GM19324 (cell line): ENCODE measurements around the gene DPP6.

ENCODE experiments used
- ATAC-seq: cut with Tn5 transposase; IDR thresholded peaks from one replicate; pipeline ENCODE4 v1.9.1; 2021; ENCODE audit warnings: mild to moderate bottlenecking, moderate library complexity; ENCODE audit not compliant: unreplicated experiment, low FRiP score

The DPP6 gene

DNA sequence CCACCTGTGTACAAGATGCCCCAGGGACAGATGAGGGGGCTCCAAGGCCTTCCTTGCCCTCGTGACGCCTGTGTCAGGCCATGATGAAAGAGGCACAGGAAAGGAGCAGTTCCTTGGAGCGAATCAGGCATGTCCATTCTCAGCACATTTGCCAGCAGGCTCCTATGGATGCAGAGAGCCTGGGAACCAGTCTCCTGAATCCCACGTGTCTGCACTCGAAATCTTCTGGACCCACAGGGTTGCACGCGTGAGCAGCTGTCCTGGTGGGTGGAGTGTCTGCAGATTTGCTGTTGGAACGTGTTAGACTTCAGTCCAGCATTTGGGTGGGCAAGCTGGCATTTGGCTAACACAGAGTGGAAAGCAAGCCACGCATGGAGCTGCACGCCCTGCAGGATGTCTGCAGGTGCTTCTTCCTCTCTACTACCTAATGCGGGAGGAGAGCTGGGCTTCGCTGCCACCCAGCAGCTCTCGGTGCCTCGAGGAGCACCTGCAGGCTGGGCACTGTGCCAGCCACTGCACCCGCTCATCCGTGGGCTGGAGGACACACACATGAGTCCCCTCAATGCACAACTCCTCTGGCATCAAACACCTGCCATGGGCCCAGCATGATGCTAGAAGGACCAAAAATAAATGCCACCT lies 810.1 kb downstream of the DPP6 start:
- no peak for ATAC-seq

DNA sequence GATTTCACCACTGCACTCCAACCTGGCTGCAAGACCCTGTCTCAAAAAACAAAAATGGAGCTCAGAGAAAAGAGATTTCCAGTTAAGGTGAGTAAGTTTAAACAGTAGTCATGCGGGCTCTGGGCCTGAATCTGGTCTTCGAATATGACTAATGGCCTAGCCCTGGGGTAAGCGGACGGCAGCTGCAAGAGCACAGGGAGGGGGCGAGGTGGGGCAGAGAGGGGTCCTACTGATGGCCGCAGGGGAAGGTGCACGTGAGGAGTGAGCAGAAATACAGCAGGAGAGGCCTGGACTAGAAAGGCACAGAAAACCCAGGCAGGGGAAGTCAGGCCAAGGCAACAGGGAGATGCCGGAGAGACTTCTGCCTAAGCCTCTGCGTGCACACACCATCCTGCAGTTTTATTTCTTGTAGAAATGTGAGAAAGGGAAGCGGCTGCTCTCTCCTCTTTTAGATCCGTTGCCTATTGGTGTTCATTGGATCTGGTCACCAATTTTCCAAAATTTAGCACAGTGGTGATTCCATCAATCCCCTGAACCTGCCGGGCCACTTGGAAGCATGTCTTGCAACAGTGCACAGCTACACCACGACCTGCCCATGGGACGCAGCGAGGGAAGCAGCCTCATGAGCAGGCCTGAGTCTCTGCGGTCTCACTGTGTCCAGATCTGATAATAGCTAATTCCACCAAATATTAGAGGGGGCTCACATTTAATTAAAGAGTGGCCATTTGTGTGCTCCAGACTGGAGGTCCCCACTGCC lies 811.7 kb downstream of the DPP6 start:
- ATAC-seq: no peak

DNA sequence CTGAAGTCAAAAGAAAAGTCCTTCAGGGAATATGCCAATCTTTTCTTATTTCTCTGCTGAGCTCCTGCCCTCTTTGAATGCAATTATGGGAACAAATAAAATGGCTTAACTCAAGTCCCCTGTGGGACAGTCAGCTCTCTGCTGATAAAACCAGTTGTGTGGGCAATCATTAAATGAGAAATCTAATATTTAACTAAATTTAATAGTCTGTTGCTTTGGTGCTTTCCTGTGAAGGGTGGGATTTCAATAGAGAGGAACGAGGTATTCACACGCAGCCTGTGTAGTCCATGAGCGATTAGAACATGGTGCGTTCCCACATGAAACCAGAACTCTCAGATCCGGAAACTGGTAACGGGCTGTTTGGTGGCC lies 812.3 kb downstream of the DPP6 start:
- no peak for ATAC-seq

DNA sequence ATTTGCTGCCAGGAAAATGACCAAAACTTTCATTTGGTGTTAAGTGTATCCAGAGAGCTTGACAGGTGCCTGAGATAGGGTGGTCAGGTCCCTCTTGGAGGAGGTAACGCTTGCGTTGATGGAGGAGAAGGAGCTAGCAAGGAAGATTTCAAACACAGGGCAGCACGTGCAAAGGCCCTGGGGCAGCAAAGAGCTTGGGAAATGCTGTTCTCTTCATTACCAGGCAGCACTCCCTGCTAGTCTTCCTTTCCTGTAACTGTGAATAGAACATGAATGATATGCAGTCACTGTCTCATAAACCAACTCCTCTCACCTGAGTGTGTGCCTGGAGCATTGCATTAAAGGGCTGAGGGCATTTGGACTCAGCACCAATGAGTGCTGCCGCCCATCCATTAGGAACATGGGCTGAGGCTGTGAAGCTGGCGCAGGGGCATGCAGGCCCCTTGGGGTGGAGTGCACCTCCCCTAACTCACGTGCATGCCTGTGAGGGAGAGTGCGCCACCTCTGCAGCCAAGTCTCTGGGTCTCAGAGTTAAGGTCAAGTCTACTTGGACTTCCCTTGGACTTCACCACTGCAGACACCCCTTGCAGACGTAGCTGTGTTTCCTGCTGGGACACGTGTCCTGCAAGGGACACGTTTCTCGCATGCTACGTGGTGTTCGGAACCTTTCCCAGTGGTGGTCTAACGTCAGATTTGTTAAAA lies 813.9 kb downstream of the DPP6 start:
- ATAC-seq: no peak

DNA sequence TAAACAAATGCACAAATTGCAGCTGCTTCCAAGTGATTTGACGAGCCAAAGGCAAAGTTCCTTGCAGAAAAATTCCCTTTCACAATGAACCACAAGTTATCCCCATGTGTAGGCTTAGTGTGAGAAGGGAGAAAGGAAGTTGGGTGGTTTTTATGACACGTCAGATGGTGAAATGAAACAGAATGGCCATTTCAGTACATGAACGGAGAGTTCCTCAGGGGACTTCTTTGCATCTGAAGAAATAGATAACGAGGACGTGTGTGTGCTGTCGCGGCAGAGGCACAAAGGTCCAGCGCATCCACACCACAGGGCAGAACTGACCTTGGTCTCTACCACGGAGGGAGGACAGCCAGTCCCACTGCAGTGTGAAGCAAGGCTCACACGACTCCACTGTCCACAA lies 814.9 kb downstream of the DPP6 start:
- no peak for ATAC-seq

DNA sequence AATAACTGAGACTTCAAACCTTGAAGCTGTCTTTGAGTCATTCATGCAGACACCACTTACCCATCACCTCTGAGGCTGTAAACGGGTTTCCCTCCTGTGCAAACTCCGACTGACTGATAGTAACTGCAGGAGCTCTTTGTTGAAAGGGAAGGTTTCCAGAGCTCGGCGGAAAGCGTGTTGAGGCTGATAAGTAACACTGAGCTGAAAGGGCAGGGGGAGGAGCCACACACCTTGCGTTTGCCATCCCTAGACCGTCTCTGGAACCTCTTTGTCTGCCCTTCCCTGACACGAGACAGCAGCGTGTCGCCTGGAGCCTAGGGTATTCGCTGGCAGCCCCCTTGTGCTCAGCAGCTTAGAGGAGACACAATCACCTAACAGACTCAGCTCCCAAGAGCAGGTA lies 816.7 kb downstream of the DPP6 start:
- no peak for ATAC-seq

DNA sequence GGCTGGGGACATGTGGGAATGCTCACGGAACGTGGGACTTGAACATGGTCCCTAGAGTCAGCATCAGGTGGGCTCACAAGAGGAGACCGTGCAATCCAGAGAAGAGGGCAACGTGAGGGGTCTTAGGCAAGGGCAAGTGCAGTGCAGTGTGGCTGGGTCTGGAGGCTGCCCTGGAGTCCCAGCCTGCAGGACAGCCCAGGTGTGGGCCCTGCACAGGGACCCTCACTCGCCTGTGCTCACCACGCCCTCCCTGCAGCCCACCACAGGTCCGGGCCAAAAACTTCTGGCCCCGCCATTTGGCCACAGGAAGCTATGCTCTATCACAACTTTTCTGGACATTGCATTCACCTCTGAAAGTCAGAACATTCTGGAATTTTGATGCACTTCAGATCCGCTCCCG lies 817.2 kb downstream of the DPP6 start:
- no peak for ATAC-seq

DNA sequence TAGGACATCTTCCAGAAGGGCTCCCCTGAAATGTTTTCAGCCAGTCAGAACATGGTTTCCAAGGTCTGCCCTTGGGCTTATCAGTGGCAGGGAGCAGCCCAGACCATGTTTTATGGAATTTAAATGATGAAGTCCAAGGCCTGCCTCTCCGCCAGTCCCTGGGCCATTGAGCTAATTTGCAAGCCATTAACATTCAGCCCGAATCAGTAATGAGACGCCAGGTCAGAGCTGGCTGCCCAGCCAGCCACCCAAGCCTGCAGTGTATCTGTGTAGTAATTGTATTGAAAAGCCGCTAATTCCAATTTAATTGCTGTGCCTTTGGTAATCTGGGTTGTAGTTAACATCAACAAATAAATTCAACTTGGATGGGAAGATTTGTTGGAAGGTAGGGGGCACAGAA lies 819.3 kb downstream of the DPP6 start:
- no peak for ATAC-seq

DNA sequence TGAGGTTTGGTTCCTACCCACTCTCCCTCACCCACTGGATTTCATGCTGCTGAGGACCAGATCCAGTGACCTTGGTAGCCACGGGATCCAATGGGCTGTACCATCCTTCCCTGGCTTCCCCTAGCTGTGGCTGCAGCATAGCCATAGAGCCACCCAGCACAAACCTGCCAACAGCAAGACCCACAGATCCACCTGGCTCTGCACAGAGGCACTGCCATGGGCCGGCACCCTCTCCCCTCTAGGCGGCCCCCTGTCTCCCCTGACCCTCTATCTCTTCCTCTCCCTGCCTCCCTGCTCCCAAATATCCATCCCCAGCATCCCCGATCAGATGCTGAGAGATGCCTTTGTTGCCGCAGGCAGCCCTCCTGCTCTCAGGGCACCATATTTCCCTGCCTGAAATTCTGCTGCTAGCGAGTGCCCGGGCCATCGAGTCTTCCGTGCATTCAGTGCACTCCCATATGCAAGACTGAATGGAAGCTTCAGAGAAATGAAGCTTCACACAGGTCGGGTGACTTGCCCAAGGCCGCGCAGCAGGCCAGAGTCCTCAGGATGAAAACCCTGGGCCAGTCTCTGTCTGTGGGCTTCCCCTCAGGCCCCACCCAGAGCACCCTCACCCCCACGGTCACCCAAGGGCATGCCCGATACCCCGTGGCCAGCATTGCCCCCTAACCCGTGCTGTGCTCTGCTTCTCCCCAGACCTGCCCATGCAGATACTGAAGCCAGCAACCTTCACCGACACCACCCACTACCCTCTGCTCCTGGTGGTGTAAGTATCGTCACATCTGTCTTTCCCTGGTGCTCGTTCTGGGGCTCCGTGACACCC lies 819.9 kb downstream of the DPP6 start:
- no peak for ATAC-seq

DNA sequence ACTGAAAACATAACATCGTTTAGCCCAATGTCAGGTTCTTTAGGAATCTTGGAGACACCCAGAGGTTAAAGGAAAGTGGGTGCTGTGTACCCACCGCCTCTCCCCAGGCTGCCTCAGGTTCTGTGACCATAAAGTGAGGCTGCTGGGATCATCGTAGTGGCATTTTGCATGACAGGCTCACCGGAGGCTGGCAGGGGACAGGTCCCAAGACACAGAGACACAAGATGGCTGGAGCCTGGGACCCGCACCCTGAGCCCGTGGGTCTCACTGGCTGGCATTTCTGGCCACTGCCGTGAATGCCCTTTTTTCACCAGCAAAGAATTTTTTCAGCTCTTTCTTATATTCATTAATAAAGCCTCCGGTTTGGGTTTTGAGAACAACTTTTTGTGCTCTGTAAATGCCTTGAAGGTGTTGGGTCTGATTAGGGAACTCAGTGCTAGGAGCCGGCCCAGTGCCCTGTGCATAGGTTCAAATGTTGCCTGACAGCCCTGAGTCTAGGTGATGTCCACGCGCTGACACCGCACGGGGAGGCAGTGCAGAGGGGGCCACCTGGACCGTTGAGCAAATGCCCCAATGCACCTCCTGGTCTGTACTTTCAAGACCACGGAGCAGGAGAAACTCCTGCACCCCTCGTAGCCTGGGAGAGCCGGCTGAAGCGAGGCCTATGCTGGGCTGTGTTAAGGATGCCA lies 820.8 kb downstream of the DPP6 start:
- no peak for ATAC-seq

DNA sequence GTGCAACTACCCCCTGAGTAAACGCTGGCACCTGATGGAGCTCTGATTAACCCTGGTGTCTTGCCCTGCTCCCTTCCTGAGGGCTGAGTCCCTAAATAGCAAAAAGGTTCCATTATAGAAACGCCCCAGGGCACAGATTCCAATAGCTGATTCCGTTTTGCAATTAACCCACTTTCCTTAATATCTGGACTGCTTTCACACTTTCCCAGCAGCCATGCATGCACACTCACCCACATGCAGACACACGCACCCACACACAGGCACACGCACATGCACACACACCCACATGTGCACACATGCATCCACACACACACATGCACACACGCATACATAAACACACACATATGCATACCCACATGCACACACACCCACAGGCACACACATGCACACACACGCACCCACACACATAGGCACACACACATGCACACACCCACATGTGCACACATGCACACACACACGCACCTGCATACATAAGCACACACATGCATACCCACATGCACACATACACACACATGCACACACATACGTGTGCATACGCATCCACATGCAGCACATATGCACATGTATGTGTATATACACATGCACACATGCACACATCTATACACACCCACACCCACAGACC lies 821.4 kb downstream of the DPP6 start:
- no peak for ATAC-seq

DNA sequence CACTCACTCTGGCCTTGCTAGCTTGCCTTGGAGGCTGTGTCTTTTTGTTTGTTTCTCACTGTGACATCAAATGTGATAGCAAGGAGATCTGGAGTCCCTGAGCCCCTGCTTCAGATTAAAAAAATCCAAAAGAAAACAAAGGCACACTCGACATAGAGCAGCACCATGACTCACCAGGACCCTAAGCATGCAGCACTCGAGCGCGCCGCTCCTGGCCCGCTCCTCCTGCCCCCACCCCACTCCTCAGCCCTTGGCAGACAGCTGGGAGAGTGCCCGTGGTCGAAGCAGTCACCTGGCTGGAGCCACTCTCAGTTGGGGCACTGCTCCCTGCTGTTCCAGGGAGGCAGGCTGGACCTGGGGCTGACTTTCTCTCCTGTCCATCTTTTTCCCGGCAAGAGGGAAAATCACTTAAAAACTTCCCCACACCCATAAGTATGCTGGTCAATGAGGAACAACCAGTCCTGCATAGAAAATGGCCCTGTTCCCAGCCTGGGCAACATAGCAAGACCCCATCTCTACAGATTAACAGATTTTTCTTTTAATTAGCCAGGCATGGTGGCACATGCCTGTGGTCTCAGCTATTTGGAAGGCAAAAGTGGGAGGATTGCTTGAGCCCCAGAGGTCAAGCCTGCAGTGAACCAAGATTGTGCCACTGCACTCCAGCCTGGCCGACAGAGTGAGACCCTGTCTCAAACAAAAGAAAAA lies 822.4 kb downstream of the DPP6 start:
- no peak for ATAC-seq

DNA sequence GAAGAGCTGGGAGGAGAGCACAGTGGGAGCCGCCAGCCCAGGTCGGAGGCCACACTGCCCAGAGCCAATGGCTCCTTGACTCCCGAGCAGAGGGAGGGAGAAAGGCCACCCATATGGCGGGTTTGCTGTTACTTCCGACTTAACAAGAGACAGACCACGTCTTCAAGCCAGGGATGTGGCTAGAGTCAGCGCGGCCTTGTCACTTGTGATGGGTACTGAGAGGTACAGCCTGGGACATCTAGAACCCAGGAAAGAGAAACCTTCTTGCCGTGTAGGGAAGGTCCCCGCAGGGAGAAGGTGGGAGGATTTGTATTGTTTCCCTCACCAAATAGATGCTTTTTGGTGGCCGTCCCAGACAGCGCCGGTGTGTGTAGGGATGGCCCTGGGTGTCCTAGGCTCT lies 823.1 kb downstream of the DPP6 start:
- ATAC-seq: no peak

DNA sequence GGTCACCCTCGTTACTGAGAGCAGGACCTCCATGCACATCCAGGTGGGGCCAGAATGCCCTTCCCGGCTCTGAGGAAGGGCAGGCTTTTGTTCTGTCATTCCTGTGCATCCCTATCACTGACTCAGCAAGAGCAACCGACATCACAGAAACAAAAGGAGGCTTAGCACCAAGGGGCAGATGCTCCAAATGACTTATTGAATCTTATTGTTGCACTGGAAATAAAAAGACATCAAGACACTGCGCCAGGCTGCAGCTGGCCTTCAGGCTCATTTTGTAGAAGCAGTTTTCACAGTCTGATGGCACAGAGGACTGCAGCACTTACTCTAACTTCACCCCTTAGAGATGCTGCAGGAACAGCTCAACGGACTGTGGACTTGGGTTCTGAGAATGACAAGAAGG lies 824.3 kb downstream of the DPP6 start:
- no peak for ATAC-seq

DNA sequence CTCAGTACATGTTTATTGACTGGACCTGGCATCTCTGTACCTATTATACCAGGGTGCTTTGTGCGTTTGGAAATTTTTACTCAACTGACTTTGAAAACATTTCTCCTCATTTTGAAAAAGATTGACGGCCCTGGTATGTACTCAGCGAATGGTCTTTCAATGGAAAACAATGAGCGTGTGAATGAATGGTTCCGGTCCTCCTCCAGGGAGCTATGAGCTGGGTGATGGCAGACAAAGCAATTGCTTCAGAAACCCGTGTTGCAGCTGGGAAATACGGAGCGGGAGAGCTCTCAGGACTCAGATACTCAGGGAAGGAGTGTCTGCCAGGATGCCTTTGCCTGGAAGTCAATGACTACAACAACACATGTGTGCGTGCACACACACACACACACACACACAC lies 824.8 kb downstream of the DPP6 start:
- ATAC-seq: no peak

DNA sequence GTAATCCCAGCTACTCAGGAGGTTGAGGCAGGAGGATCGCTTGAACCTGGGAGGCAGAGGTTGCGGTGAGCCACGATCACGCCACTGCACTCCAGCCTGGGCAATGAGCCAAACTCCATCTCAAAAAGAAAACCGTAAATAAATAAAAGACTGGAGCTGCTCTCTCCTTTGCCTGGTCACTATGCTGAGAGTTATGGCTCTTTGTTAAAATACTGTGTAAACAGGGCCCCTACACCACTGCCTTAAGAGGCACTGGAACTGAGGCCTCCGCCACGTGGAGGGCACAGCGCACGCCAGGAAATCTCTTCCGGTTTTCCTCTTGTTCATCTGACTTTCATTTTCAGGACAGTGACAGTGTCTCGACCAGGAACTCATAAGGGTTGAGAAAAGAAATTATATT lies 827.4 kb downstream of the DPP6 start:
- no peak for ATAC-seq

DNA sequence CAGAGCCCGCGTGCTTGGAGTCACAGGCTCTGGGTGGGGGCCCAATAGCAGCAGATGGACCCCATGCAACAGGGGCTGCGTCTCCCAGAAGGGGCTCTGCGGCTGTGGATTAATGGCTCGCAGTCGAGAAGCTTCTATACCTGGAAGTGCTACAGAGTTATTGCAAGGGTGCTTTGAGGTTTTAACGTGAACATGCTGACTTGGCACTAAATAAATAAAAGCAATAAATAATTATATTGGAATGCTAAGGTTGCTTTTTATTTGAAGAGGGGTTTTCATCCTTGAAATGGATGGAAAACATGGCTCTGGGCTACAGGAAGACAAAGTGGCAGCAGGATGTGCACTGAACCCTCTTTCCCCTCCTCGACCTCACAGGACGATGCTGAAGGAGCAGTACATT lies 828.3 kb downstream of the DPP6 start:
- no peak for ATAC-seq

DNA sequence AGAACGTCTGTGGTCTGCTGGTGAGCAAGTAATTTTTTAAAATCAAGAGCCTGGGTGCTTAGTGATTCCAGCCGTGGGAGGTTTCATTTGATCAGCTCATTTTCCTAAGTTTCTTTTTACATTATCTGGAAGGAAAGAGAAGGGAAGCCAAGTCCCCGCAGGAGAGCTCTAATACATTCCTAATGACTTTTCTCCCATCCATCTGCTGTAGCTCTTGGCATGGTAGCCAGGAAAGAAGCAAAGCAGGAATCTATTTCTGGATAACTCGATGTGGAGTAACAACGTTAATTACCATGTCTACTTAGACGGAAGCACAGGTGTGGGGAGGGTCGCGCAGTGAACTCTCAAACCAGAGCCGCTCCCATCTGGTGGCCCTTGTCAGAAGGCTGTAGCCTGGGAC lies 828.8 kb downstream of the DPP6 start:
- no peak for ATAC-seq

DNA sequence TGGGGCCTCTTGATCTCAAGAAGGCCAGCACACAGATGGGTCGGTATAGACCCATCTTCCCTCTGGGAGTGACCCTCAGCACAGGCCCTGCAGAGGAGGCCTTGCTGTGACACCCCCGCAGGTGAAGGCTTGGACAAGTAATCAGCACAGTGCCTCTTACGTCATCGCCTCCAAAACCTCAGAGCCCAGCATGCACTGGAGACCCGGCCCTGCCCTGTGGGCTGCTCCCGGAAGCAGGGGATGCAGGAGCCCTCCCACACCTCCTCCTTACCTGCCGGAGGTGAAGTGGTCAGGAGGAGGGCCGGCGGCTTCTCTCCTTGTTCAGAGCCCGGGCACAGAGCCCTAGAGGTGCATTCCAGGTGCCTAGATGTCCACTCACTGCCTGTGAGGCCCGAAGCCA lies 829.3 kb downstream of the DPP6 start:
- ATAC-seq: no peak
